A673 (cell line): ENCODE results near the gene ZC3H12C. TPM values are rescaled to one million over a fixed set of nuclear protein-coding genes. Genes with fewer than 3 reads are reported as not detected.

Experiments used
- BruUV-seq: library from RNA; stranded (reverse); fragments of 400-500 nt; replicated peaks from 2 replicates; lab custom pipeline; 2021; lab: Mats Ljungman, UMichigan
- CTCF ChIA-PET: fragments of 300-600 bp; sonication (Branson Sonifier 250); formaldehyde crosslinking; loops from one replicate; lab custom pipeline; 2022; ENCODE audit warnings: antibody characterized with exemption; lab: Charles Lee
- POLR2A ChIA-PET: fragments of 300-600 bp; sonication (Branson Sonifier 250); formaldehyde crosslinking; loops from one replicate; lab custom pipeline; 2022; ENCODE audit warnings: antibody characterized with exemption; ENCODE audit not compliant: low non-redundant PET; lab: Charles Lee
- DNase-seq: peaks from one replicate; pipeline ENCODE4 v3.0.0-alpha.2; 2015; ENCODE audit warnings: low spot score
- H3K27ac ChIP-seq: fragments of 200-600 bp; sonication (generic); 2 replicates; pipeline ENCODE4 v1.5.1; 2016; ENCODE audit warnings: mixed run types, low read depth, mild to moderate bottlenecking, mixed read lengths, antibody characterized with exemption, low read length; ENCODE audit not compliant: poor library complexity, severe bottlenecking
- H3K27me3 ChIP-seq: fragments of 200-600 bp; sonication (generic); replicated peaks from 2 replicates; pipeline ENCODE4 v1.6.1; 2017; ENCODE audit warnings: mixed run types, low read depth, mild to moderate bottlenecking, mixed read lengths, antibody characterized with exemption, low read length; ENCODE audit not compliant: insufficient read depth, poor library complexity
- H3K36me3 ChIP-seq: fragments of 200-600 bp; sonication (generic); 2 replicates; pipeline ENCODE4 v1.6.1; 2016; ENCODE audit warnings: mixed run types, mild to moderate bottlenecking, mixed read lengths, antibody characterized with exemption, low read length; ENCODE audit not compliant: insufficient read depth, poor library complexity, severe bottlenecking
- H3K4me1 ChIP-seq: fragments of 200-600 bp; sonication (generic); 2 replicates; pipeline ENCODE4 v1.6.1; 2017; ENCODE audit warnings: mixed run types, mild to moderate bottlenecking, mixed read lengths, antibody characterized with exemption, low read length; ENCODE audit not compliant: insufficient read depth, poor library complexity, severe bottlenecking
- H3K4me3 ChIP-seq: fragments of 200-600 bp; sonication (generic); 2 replicates; pipeline ENCODE4 v1.5.1; 2016; ENCODE audit warnings: low read depth, mixed run types, mild to moderate bottlenecking, mixed read lengths, low read length; ENCODE audit not compliant: poor library complexity, severe bottlenecking
- H3K9me3 ChIP-seq: fragments of 200-600 bp; sonication (generic); 2 replicates; pipeline ENCODE4 v1.6.1; 2016; ENCODE audit warnings: mixed run types, low read depth, mild to moderate bottlenecking, mixed read lengths, antibody characterized with exemption, low read length; ENCODE audit not compliant: poor library complexity, severe bottlenecking
- CTCF ChIP-seq: fragments of 300-800, 200-600 bp; sonication (generic); conservative IDR thresholded peaks from 2 replicates; pipeline ENCODE4 v1.5.1; 2017; ENCODE audit warnings: low read depth, mild to moderate bottlenecking, antibody characterized with exemption, low read length, moderate library complexity, mixed read lengths
- EZH2 ChIP-seq: fragments of 200-600 bp; sonication (generic); IDR thresholded peaks from 2 replicates; pipeline ENCODE4 v1.6.1; 2017; ENCODE audit warnings: borderline replicate concordance, low read depth, mild to moderate bottlenecking, mixed read lengths, antibody characterized with exemption, low read length; ENCODE audit not compliant: poor library complexity, severe bottlenecking
- intact Hi-C: fragments of 100-400 bp; cut with micrococcal nuclease; formaldehyde crosslinking; loops from one replicate; pipeline ENCODE4 v1.10.0; 2022; ENCODE audit not compliant: unreplicated experiment
- total RNA-seq: library from RNA; stranded (reverse); gene quantifications from 2 replicates; pipeline ENCODE4 v1.2.3, GENCODE V29; 2021

The ZC3H12C gene
- total RNA-seq, 1 experiment from 2014 or later: 21.7 TPM

- H3K27ac ChIP-seq: no peak overlapping the region
- intact Hi-C loops: no loop called here
- TF ChIP-seq EZH2 (no peak), CTCF (no peak)
- no TSS peak for BruUV-seq
- ChIA-PET CTCF (no interaction called here), POLR2A (no interaction called here)
- no peak overlapping the region for H3K4me3 ChIP-seq
- no peaks in the 10 kb centered on the region for H3K9me3 ChIP-seq
- no peaks in the 10 kb centered on the region for H3K4me1 ChIP-seq
- peaks cover 14% of the 10 kb centered on the region for H3K36me3 ChIP-seq
- DNase-seq: no peak
- H3K27me3 ChIP-seq: no peaks in the 10 kb centered on the region
These were observed 124.7 kb downstream of the ZC3H12C start for GRCh38 chr11:110217936-110218335.

GRCh38 chr11:110219006-110219785 lies 126.0 kb downstream of the ZC3H12C start:
- Histone ChIP-seq H3K4me1 (no peaks in the 10 kb centered on the region), H3K27me3 (no peaks in the 10 kb centered on the region), H3K27ac (no peak overlapping the region), H3K9me3 (no peaks in the 10 kb centered on the region), H3K36me3 (peaks cover 15% of the 10 kb centered on the region), H3K4me3 (no peak overlapping the region)
- ChIA-PET POLR2A (no interaction called here), CTCF (no interaction called here)
- TF ChIP-seq CTCF: no peak
- TF ChIP-seq EZH2: no peak
- BruUV-seq: no TSS peak
- no peak for DNase-seq
- intact Hi-C loops: no loop called here

Other genes starting within 250 kb of the ZC3H12C start
- gene RDX, start 203.2 kb downstream of the ZC3H12C start, total RNA-seq: 381 and 395 TPM in 2 replicates